Measurements from ENCODE around the gene MAP3K5. TPM values are rescaled to one million over a fixed set of nuclear protein-coding genes. Genes with fewer than 3 reads are reported as not detected.

MAP3K5 gene
- total RNA-seq, 1 experiment from 2014 or later = 2.0 TPM

DNA sequence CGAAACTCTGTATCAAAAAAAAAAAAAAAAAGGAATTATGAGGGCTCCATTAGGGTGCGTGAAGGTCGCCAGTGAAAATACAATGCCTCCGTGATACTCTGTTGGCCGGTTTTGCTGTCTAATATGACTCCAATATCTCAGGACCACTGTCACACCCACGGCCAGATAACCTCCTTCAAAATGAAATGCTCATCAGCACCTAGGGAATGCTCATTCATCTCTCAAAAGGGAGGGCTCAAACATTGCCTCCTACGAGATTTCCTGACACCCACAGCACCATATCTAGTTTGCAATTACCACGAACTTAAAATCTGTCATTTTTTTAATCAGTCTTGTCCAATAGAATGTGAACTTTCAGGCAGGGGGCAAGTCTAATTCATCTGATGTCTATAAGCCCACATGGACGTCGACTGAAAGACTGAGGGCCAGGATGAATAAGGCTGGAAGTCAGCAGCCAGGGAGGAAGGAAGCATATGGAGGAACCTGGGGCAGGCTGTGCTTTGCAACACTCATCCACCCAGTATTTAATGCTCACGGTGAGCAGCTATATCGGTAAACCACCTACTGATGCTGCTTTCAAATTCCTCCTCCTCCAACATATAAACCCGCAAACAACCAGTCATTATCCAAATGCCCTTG is 42.8 kb downstream of the MAP3K5 start:
- DNase-seq (ENCODE audit: low spot score) = no peak

DNA sequence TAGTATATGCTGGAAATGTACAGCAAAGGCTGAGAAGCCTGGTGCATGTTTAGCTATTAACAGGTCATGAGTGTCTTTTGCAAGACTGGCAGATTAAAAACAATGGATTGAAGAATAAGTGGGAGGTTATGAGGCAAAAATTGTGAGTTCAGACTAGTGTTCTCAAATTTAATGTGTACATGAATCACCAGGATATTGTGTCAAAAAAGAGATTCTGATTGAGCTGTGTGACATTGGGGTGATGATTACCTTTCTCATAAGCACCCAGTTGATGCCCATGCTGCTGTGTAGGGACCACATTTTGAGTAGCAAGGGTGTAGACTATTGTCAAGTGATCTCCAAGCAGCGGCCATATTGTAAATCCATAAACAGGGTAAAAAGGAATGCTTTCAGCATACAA is 44.8 kb downstream of the MAP3K5 start:
- no peak for DNase-seq (ENCODE audit: low spot score)

DNA sequence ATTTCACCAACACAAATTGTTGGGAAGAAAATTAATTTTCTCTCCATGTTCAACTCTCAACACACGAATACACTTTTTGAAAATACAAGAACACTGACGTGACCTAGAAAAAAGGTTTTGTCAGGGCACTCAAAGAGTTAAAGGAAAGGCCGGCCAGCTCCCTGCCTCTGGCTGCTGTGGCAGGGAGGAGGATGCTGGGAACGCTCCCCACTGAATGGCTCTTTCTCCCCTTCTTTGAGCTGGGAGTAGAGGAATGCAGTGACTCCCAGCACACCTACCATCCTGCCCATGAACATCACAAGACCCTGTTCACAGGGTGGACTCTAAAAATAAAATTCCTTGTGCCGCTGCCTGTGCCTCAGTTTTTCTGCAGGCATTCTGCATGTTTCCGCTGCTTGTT is 47.0 kb downstream of the MAP3K5 start:
- no peak for DNase-seq (ENCODE audit: low spot score)

- DNase-seq (ENCODE audit: low spot score) = no peak
These were observed 47.4 kb downstream of the MAP3K5 start for GRCh38 chr6:136744889-136745288.

DNA sequence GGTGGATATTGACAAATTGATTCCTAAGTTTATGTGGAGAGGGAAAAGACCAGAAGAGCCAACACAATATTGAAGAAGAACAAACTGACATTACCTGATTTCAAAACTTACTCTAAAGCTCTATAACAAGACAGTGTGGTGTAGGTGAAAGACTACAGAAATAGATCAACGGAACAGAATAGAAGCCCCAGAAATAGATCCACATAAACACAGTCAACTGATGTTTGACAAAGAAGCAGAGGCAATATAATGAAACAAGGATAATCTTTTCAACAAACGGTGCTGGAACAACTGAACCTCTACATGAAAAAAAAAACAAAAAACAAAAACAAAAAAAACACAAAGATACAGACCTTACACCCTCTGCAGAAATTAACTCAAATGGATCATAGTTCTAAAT is 50.2 kb downstream of the MAP3K5 start:
- DNase-seq (ENCODE audit: low spot score) = no peak

- no peak for DNase-seq (ENCODE audit: low spot score)
These were observed 52.0 kb downstream of the MAP3K5 start for GRCh38 chr6:136740050-136740974.

- DNase-seq (ENCODE audit: low spot score) = no peak
These were observed 52.8 kb downstream of the MAP3K5 start for GRCh38 chr6:136739501-136739900.

- DNase-seq (ENCODE audit: low spot score) = no peak
These were observed 53.2 kb downstream of the MAP3K5 start for GRCh38 chr6:136739071-136739470.

DNA sequence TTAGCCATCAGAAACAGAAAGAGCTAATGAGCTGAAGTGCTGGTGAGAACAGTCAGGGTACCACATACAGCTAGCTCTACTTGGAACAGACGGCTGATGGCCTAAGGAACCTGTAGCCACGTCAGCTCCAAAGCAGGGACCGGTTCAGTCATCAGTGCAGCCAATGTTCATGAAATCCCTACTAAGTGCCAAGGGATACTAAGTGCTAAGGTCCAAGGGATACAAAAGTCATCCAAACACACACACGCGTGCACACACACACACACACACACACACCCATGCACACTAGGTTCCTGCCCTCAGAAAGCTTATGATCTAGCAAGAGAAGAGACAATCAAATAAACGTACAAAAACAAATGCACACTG is 53.6 kb downstream of the MAP3K5 start:
- DNase-seq (ENCODE audit: low spot score) = no peak

GRCh38 chr6:136737871-136738691 is 54.2 kb downstream of the MAP3K5 start:
- DNase-seq (ENCODE audit: low spot score) = no peak

DNA sequence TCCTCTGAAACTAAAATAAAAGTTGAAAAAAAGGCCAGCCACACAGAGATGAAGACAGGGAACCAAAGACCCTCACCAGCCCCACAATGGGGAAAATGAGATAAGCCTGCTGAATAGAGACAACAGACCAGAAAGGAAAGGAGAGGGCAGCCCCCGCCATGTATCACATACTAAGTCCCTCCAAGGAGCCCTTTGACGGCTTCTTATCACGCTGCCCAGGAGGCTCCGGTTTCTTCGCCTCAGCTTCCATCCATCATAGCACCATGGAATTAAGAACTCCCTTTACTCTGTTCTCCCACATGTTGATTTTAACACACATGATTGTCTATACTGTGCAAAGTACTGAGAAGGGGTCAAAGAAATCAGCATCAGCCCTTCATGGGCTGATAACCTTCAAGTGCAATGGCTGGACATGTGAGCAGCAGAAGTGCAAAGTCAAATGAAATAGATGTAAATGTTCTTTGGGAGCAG is 54.9 kb downstream of the MAP3K5 start:
- DNase-seq (ENCODE audit: low spot score) = no peak

DNA sequence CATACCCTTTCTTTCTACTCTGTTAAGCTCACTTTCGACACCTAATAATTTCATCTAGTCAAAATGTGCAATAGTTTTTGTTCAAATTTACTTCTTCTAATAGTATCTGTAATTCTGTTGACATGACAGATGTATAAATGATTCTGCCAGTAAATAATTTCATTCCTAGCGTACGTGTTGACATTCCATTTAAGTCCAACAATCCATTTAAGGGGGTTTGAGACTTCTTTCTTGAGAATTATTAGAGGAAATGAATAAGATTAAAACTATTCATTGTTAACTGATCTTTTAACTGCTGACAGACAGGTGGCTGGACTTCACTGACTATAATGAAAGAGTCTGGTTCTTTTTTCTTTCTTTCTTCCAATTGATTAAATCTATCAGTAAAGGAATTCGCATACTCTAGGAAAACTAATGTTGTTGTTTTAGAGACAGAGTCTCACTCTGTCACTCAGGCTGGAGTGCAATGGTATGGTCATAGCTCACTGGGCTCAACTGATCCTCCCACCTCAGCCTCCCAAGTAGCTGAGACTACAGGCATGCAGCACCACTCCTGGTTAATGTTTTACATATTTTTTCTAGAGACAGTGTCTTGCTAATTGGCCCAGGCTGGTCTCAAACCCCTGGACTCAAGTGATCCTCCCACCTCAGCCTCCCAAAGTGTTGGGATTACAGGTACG is 55.9 kb downstream of the MAP3K5 start:
- no peak for DNase-seq (ENCODE audit: low spot score)

DNA sequence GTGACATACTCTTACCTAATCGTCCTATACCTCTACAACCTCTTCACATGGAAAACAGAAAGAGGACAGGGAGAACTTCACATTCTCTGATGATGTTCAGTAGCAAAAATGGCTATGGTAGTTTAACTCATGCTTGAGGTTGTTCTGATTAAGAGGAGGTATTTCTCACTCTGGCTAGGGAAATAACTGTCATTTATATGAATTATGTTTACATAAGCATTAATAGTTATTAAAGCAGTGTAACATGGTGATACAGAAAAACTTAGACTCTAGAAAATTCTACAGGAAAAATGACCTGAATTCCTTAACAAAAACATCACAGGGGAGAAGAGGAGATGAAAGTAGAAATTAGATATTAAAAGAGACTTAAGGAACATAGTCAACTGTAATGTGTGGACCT is 57.3 kb downstream of the MAP3K5 start:
- DNase-seq (ENCODE audit: low spot score) = no peak

DNA sequence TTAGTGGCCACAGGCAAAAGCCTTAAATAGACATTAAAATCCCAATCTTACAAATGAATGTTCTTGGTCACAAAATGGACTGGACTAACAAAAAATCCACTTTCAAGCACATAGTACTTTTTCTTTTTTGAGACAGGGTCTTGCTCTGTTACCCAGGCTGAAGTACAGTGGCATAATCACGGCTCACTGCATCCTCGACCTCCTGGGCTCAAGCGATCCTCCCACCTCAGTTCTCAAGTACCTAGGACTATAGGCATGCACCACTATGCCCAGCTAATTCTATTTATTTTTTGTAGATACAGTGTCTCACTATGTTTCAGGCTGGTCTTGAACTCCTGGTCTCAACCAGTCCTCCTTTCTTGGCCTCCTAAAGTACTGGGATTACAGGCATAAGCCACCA is 59.4 kb downstream of the MAP3K5 start:
- no peak for DNase-seq (ENCODE audit: low spot score)

DNA sequence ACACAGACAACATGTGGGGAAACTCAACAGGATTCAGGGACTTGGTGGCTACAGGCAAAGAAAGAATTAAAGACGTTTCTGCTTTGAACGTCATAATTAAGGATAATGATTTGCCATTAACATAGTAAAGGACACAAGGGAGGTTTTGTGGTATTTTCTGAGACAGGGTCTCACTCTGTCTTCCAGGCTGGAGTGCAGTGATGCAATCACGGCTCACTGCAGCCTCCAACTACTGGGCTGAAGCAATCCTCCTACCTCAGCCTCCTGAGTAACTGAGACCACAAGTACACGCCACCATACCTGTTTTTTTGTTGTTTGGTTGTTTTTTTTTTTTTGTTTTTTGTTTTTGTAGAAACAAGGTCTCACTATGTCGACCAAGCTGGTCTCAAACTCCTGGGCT is 62.4 kb downstream of the MAP3K5 start:
- no peak for DNase-seq (ENCODE audit: low spot score)

- no peak for DNase-seq (ENCODE audit: low spot score)
These were observed 63.2 kb downstream of the MAP3K5 start for GRCh38 chr6:136728976-136729515.

GRCh38 chr6:136728033-136728939 is 64.0 kb downstream of the MAP3K5 start:
- no peak for DNase-seq (ENCODE audit: low spot score)

DNA sequence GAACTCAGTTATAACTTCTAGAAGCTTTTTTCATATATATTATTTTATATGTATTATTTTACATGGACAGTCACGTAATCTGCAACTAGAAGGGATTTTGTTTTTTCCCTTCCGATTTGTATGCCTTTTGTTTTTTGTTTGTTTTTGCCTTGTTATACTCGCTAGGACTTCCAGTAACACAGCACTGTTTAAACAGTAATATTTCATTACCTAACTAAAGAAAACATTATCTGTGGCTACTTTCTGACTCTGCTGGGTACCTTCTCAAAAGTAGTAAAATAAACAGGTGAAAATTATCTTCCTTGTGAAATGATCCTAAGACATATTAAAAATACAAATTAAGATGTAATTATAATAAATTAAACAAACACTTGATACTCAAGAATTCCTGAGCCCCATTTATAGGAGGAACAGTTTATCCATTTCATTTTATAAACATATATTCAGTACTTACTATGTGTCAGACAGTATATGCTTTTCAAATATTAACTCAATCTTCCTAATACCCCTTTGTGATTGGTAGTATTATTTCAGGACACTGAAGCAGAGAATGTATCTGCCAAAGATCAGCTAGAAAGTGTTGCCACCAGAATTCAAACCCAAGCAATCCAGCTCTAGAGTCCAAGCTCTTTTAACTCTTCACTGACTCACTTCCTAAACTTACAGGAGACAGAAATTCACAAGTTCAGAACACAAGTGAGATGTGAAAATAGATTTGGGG is 65.3 kb downstream of the MAP3K5 start:
- no peak for DNase-seq (ENCODE audit: low spot score)

DNA sequence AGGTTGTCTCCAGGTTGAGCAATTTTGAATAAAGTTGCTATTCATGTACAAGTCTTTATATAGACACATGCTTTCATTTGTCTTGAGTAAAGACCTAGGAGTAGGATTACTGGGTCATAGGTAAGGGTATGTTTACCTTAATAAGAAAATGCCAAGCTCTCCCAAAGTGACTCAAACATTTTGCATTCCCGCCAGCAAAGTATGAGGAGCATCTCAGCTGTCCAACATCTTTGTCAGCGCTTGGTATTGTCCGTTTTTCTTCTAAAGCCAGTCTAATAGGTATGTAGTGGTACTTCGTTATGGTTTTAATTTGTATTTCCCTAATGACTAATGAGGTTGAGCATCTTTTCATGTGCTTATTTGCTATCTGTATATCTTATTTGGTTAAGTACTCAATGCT is 67.2 kb downstream of the MAP3K5 start:
- no peak for DNase-seq (ENCODE audit: low spot score)

GRCh38 chr6:136723780-136724179 is 68.5 kb downstream of the MAP3K5 start:
- no peak for DNase-seq (ENCODE audit: low spot score)

All from A172 (cell line).